Thyroid gland (tissue), 4 donors: ENCODE data around the gene ZNF821. TPM values are rescaled to one million over a fixed set of nuclear protein-coding genes. Genes with fewer than 3 reads are reported as not detected.
"Not testable (repeated sequence)": the region's sequence is repeated elsewhere in the genome, so short reads cannot be mapped to it uniquely, and the experiment has no call there.

Source experiments
- DNase-seq, 2 donors: peaks; one replicate each; pipeline ENCODE4 v3.0.0-alpha.2; 2019
- H3K27ac ChIP-seq, 3 donors: fragments of 200-600 bp; sonication (generic); 1 replicate in 2 of 3; 2 replicates in 1 of 3; pipeline ENCODE4 v1.5.1; 2016 to 2019; ENCODE audit warnings: mild to moderate bottlenecking in 1 of 3, moderate library complexity in 1 of 3
- H3K27me3 ChIP-seq: fragments of 200-600 bp; sonication (generic); one replicate; pipeline ENCODE4 v1.5.1; 2019
- H3K36me3 ChIP-seq, 2 donors: fragments of 200-600 bp; sonication (generic); one replicate each; pipeline ENCODE4 v1.5.1; 2016 to 2019
- H3K4me1 ChIP-seq, 2 donors: fragments of 200-600 bp; sonication (generic); one replicate each; pipeline ENCODE4 v1.5.1; 2017 to 2019
- H3K4me3 ChIP-seq, 3 donors: fragments of 200-600 bp; sonication (generic); replicated peaks in 1 of 3; 1 replicate in 2 of 3; 2 replicates in 1 of 3; pipeline ENCODE4 v1.5.1; 2016; ENCODE audit warnings: mild to moderate bottlenecking in 1 of 3
- H3K9me3 ChIP-seq: fragments of 200-600 bp; sonication (generic); one replicate; pipeline ENCODE4 v1.5.1; 2017
- POLR2A ChIP-seq, 2 donors: fragments of 450-650 bp; IDR thresholded peaks; one replicate each; pipeline ENCODE4 v1.6.1; 2017; ENCODE audit warnings: antibody characterized with exemption in 2 of 2, mild to moderate bottlenecking in 2 of 2, moderate library complexity in 1 of 2
- WGBS, 2 donors: methylation state at CpG; one replicate each; pipeline ENCODE4 v1.1.5; 2017; 5-methylcytosine and 5-hydroxymethylcytosine counted together
- intact Hi-C: fragments of 100-400 bp; cut with DNase I; formaldehyde crosslinking; loops from one replicate; pipeline ENCODE4 v1.15.1; 2023
- total RNA-seq, 4 donors: library from RNA; depleted of rRNA; stranded (reverse); fragments of >200 nt; gene quantifications; one replicate each; pipeline ENCODE4 v1.2.3, GENCODE V29; 2016
- TF ChIP-seq, protein P1 (sequence below), 6 experiments: fragments of 200-600 bp in 3 of 6; fragments of 450-650 bp in 3 of 6; sonication (generic) in 3 of 6; IDR thresholded peaks; one replicate each; pipeline ENCODE4 v1.5.1; 2016 to 2019; ENCODE audit warnings: antibody characterized with exemption in 6 of 6, mild to moderate bottlenecking in 2 of 6, inconsistent platforms in 1 of 6, moderate library complexity in 1 of 6

Gene ZNF821
- total RNA-seq, 4 donors from 2014 or later: 7.9 to 17.8 (median 11.6) TPM

DNA sequence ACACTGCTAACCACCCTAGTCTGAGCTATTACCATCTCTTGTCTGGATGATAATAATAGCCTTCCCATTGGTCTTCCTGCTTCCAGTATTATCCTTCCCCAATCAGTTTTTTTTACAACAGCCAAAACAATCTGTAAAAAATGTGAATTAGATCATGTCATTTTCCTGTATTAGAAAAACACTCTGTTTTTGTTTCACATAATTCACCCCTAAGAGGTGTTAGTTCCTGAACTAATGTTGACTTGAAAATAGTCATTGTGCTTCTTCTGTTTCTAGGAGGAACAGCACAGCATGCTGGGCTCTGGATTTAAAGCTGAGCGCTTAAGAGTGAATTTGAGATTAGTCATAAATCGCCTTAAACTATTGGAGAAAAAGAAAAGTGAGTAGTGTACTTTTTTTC, 31.4 kb upstream of the ZNF821 start:
- H3K4me3 ChIP-seq: no peak overlapping the region
- WGBS, 2 donors: 88 to 94% methylated on average over 2 of the region's 2 CpGs
- H3K9me3 ChIP-seq: no peaks in the 10 kb centered on the region
- H3K36me3 ChIP-seq: peaks cover 3 to 18% of the 10 kb centered on the region in 2 donors
- no peak for DNase-seq
- peaks cover 18 to 22% of the 10 kb centered on the region in 2 donors for H3K4me1 ChIP-seq
- intact Hi-C loops: no loop called here
- H3K27ac ChIP-seq: no peak overlapping the region
- TF ChIP-seq, protein P1, sequence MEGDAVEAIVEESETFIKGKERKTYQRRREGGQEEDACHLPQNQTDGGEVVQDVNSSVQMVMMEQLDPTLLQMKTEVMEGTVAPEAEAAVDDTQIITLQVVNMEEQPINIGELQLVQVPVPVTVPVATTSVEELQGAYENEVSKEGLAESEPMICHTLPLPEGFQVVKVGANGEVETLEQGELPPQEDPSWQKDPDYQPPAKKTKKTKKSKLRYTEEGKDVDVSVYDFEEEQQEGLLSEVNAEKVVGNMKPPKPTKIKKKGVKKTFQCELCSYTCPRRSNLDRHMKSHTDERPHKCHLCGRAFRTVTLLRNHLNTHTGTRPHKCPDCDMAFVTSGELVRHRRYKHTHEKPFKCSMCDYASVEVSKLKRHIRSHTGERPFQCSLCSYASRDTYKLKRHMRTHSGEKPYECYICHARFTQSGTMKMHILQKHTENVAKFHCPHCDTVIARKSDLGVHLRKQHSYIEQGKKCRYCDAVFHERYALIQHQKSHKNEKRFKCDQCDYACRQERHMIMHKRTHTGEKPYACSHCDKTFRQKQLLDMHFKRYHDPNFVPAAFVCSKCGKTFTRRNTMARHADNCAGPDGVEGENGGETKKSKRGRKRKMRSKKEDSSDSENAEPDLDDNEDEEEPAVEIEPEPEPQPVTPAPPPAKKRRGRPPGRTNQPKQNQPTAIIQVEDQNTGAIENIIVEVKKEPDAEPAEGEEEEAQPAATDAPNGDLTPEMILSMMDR (IDR thresholded peaks at IDR 0.05): no peak
- TF ChIP-seq POLR2A (IDR thresholded peaks at IDR 0.05): no peak
- H3K27me3 ChIP-seq: no peaks in the 10 kb centered on the region

DNA sequence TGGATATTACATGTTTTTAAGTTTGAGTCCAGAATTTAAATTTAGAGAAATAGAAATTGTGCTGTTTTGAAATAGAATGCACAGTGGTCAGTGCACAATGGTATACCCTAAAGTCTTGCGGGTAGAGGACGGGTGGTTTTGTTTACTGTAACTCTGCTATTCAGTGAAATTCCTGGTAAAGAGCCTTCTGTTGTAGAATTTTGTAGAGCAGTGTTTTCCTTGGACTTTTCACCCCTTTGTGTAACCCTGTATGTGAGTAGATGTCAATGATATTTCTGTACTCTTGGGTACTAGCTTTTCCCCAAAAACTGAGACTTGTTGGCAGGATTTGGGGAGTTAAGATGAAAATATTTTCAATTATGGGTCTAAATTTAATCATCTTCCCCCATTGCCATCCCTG, 30.8 kb upstream of the ZNF821 start:
- H3K4me3 ChIP-seq: no peak overlapping the region
- 72 to 73% methylated on average over 2 of the region's 2 CpGs for WGBS, 2 donors
- intact Hi-C loops: no loop called here
- peaks cover 18 to 22% of the 10 kb centered on the region in 2 donors for H3K4me1 ChIP-seq
- no peaks in the 10 kb centered on the region for H3K9me3 ChIP-seq
- no peak for TF ChIP-seq POLR2A (IDR thresholded peaks at IDR 0.05)
- TF ChIP-seq, protein P1 (IDR thresholded peaks at IDR 0.05): no peak
- no peak overlapping the region for H3K27ac ChIP-seq
- no peaks in the 10 kb centered on the region for H3K27me3 ChIP-seq
- peaks cover 3 to 15% of the 10 kb centered on the region in 2 donors for H3K36me3 ChIP-seq
- DNase-seq: no peak

DNA sequence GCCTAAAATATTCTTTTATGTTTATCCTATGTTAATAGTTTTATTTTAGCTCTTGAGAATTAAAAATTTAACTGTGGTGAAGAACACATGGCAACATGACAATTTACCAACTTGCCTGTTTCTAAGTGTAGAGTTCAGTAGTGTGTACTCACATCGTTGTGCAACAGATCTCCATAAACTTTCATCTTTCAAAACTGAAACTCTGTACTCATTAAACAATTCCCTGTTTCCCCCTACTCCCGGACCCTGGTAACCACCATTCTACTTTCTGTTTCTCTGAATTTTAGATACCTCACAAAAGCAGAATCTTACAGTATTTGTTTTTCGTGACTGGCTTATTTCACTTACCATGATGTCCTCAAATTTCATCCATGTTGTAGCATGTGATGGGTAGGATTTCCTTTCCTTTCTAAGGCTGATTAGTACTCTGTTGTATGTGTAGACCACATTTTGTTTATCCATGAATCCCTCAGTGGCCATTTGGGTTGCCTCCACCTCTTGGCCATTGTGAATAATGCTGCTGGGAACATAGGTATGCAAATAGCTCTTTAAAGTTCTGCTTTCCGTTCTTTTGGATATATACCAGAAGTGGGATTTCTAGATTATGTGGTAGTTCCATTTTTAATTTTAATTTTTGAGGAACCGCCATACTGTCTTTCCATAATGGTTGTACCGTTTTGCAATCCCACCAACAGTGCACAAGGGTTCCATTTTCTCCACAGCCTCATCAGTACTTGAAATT, 28.7 kb upstream of the ZNF821 start:
- Histone ChIP-seq H3K4me3 (no peak overlapping the region), H3K9me3 (no peaks in the 10 kb centered on the region), H3K27me3 (no peaks in the 10 kb centered on the region), H3K36me3 (peaks cover 3% of the 10 kb centered on the region in 2 donors), H3K4me1 (peaks cover 18 to 34% of the 10 kb centered on the region in 2 donors), H3K27ac (no peak overlapping the region)
- WGBS, 2 donors: 88 to 94% methylated on average over 6 of the region's 6 CpGs
- DNase-seq: no peak
- no peak for TF ChIP-seq POLR2A (IDR thresholded peaks at IDR 0.05)
- TF ChIP-seq, protein P1 (IDR thresholded peaks at IDR 0.05): no peak
- intact Hi-C loops: no loop called here

DNA sequence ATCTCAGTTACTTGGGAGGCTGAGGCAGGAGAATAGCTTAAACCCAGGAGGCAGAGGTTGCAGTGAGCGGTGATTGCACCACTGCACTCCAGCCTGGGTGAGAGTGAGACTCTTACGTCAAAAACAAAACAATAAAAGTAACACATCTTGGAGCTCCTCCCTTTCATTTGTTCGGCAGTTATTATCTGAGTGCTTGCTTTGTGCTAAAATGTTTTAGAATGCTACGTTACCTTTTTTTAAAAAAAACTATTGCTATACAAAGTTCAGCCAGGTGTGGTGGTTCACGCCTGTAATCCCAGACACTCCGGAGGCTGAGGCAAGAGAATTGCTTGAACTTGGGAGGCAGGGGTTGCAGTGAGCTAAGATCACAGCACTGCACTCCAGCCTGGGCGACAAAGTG, 27.1 kb upstream of the ZNF821 start:
- peaks cover 0 to 3% of the 10 kb centered on the region in 2 donors for H3K36me3 ChIP-seq
- no peak overlapping the region for H3K4me3 ChIP-seq
- peaks cover 18 to 32% of the 10 kb centered on the region in 2 donors for H3K4me1 ChIP-seq
- 81 to 82% methylated on average over 7 of the region's 7 CpGs for WGBS, 2 donors
- H3K9me3 ChIP-seq: no peaks in the 10 kb centered on the region
- intact Hi-C loops: no loop called here
- H3K27ac ChIP-seq: no peak overlapping the region
- no peak for DNase-seq
- H3K27me3 ChIP-seq: no peaks in the 10 kb centered on the region
- TF ChIP-seq, protein P1 (IDR thresholded peaks at IDR 0.05): no peak
- TF ChIP-seq POLR2A (IDR thresholded peaks at IDR 0.05): no peak

DNA sequence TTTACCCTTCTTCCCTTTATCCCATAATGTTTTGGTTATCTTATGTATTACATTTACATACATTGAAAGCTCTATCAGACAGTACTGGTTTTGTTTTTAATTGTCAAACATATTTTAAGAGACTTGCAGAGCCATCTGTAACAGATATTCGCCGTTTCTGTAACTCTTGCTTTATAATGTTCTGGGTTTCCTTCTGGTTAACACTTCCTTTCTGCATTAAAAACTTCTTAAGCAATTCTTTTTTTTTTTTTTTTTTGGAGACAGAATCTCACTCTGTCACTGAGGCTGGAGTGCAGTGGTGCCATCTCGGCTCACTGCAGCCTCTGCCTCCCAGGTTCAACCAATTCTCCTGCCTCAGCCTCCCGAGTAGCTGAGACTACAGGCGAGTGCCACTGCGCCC, 21.8 kb upstream of the ZNF821 start:
- 82 to 86% methylated on average over 6 of the region's 6 CpGs for WGBS, 2 donors
- H3K4me1 ChIP-seq: peaks cover 0 to 16% of the 10 kb centered on the region in 2 donors
- H3K27me3 ChIP-seq, H3K27ac ChIP-seq, H3K4me3 ChIP-seq, H3K36me3 ChIP-seq, intact Hi-C loops, H3K9me3 ChIP-seq, DNase-seq: not testable (repeated sequence)
